GM18507 (cell line): Measurements from ENCODE around the gene DOCK4.

Experiments
- DNase-seq: peaks from one replicate; pipeline ENCODE4 v3.0.0; 2011; ENCODE audit warnings: low read depth; ENCODE audit not compliant: insufficient read length; ENCODE audit errors: extremely low spot score
- FAIRE-seq: peaks from 2 replicates; lab custom pipeline; 2011; peaks lifted over from hg19 to GRCh38; lab: Jason Lieb, UNC

The DOCK4 gene

GRCh38 chr7:111903016-111903415 is 303.2 kb downstream of the DOCK4 start:
- DNase-seq (no peak), FAIRE-seq (no peak)

- DNase-seq (no peak), FAIRE-seq (no peak)
Observed at GRCh38 chr7:111900283-111900682, 305.9 kb downstream of the DOCK4 start.

GRCh38 chr7:111895049-111895448 is 311.1 kb downstream of the DOCK4 start:
- no peak for DNase-seq
- FAIRE-seq, result no peak

GRCh38 chr7:111894518-111894917 is 311.7 kb downstream of the DOCK4 start:
- DNase-seq (no peak), FAIRE-seq (no peak)

- FAIRE-seq (no peak), DNase-seq (no peak)
Observed at GRCh38 chr7:111893190-111893589, 313.0 kb downstream of the DOCK4 start.

GRCh38 chr7:111892588-111892987 is 313.6 kb downstream of the DOCK4 start:
- no peak for FAIRE-seq
- DNase-seq, result no peak

GRCh38 chr7:111887734-111888133 is 318.5 kb downstream of the DOCK4 start:
- FAIRE-seq, result no peak
- no peak for DNase-seq

- FAIRE-seq (no peak), DNase-seq (no peak)
Observed at GRCh38 chr7:111886233-111886632, 320.0 kb downstream of the DOCK4 start.

- no peak for DNase-seq
- FAIRE-seq, result no peak
Observed at GRCh38 chr7:111883241-111883640, 323.0 kb downstream of the DOCK4 start.

GRCh38 chr7:111878785-111879184 is 327.4 kb downstream of the DOCK4 start:
- FAIRE-seq, result no peak
- DNase-seq, result no peak

- DNase-seq (no peak), FAIRE-seq (no peak)
Observed at GRCh38 chr7:111877931-111878330, 328.3 kb downstream of the DOCK4 start.

GRCh38 chr7:111873963-111874690 is 332.1 kb downstream of the DOCK4 start:
- DNase-seq (no peak), FAIRE-seq (no peak)

- no peak for FAIRE-seq
- no peak for DNase-seq
Observed at GRCh38 chr7:111873326-111873646, 332.9 kb downstream of the DOCK4 start.

GRCh38 chr7:111872450-111873325 is 333.5 kb downstream of the DOCK4 start:
- no peak for DNase-seq
- FAIRE-seq, result no peak

- no peak for DNase-seq
- no peak for FAIRE-seq
Observed at GRCh38 chr7:111871283-111871682, 334.9 kb downstream of the DOCK4 start.

- DNase-seq (no peak), FAIRE-seq (no peak)
Observed at GRCh38 chr7:111869280-111869679, 336.9 kb downstream of the DOCK4 start.

- DNase-seq (no peak), FAIRE-seq (no peak)
Observed at GRCh38 chr7:111867348-111867931, 338.8 kb downstream of the DOCK4 start.

GRCh38 chr7:111866787-111867186 is 339.4 kb downstream of the DOCK4 start:
- FAIRE-seq (no peak), DNase-seq (no peak)

GRCh38 chr7:111865430-111865829 is 340.8 kb downstream of the DOCK4 start:
- FAIRE-seq (no peak), DNase-seq (no peak)

- FAIRE-seq (no peak), DNase-seq (no peak)
Observed at GRCh38 chr7:111864291-111864976, 341.8 kb downstream of the DOCK4 start.
